Measurements from ENCODE around the gene ANXA6.
A peak's percentile ranks its signal among the peaks of the same experiment; 100 is the strongest.

Gene ANXA6

GRCh38 chr5:151080613-151081430, 76.8 kb downstream of the ANXA6 start, which contains the start of gene TNIP1:
Gene TNIP1 (minus strand): TSS chr5:151081034. CDS start chr5:151065095, 15,939 bp downstream.
- TF ChIP-seq CTCF (IDR thresholded peaks at IDR 0.05): no peak
- peak within 1 kb of the TSS; percentile 95 to 99 for H3K27ac ChIP-seq
- H3K9me3 ChIP-seq: no peaks in the 10 kb centered on the region
- no peaks in the 10 kb centered on the region for H3K27me3 ChIP-seq
- peak; percentile 89 to 97 for DNase-seq
- peaks cover 0 to 64% (median 48%) of the 10 kb centered on the region in 4 donors for H3K4me1 ChIP-seq
- no peaks in the 10 kb centered on the region for H3K36me3 ChIP-seq
- intact Hi-C loops (cut with DNase I; ENCODE audit: low total_unique reads): no loop called here
- H3K4me3 ChIP-seq: peak within 1 kb of the TSS; percentile 84 to 98

- Histone ChIP-seq H3K9me3 (no peaks in the 10 kb centered on the region), H3K27ac (peak overlapping the region; percentile 95 to 99), H3K27me3 (no peaks in the 10 kb centered on the region), H3K4me3 (peak overlapping the region; percentile 84 to 98), H3K36me3 (no peaks in the 10 kb centered on the region), H3K4me1 (peaks cover 0 to 63% (median 43%) of the 10 kb centered on the region in 4 donors)
- TF ChIP-seq CTCF (IDR thresholded peaks at IDR 0.05): no peak
- DNase-seq: no peak
- intact Hi-C loops (cut with DNase I; ENCODE audit: low total_unique reads): no loop called here
Measured at GRCh38 chr5:151079838-151080612, 77.6 kb downstream of the ANXA6 start.

- Histone ChIP-seq H3K36me3 (no peaks in the 10 kb centered on the region), H3K9me3 (no peaks in the 10 kb centered on the region), H3K27ac (no peak overlapping the region), H3K4me3 (no peak overlapping the region), H3K4me1 (peaks cover 0 to 59% (median 41%) of the 10 kb centered on the region in 4 donors), H3K27me3 (no peaks in the 10 kb centered on the region)
- intact Hi-C loops (cut with DNase I; ENCODE audit: low total_unique reads): no loop called here
- no peak for DNase-seq
- no peak for TF ChIP-seq CTCF (IDR thresholded peaks at IDR 0.05)
Measured at GRCh38 chr5:151078490-151079262, 78.9 kb downstream of the ANXA6 start.

- peaks cover 0 to 58% (median 41%) of the 10 kb centered on the region in 4 donors for H3K4me1 ChIP-seq
- H3K36me3 ChIP-seq: no peaks in the 10 kb centered on the region
- H3K9me3 ChIP-seq: no peaks in the 10 kb centered on the region
- H3K27ac ChIP-seq: no peak overlapping the region
- no peak for DNase-seq
- H3K27me3 ChIP-seq: no peaks in the 10 kb centered on the region
- no peak overlapping the region for H3K4me3 ChIP-seq
- intact Hi-C loops (cut with DNase I; ENCODE audit: low total_unique reads): no loop called here
- no peak for TF ChIP-seq CTCF (IDR thresholded peaks at IDR 0.05)
Measured at GRCh38 chr5:151077967-151078366, 79.6 kb downstream of the ANXA6 start.

GRCh38 chr5:151077419-151077818, 80.2 kb downstream of the ANXA6 start:
- H3K27ac ChIP-seq: no peak overlapping the region
- no peak for TF ChIP-seq CTCF (IDR thresholded peaks at IDR 0.05)
- peaks cover under 1 to 59% (median 44%) of the 10 kb centered on the region in 4 donors for H3K4me1 ChIP-seq
- DNase-seq: no peak
- no peaks in the 10 kb centered on the region for H3K27me3 ChIP-seq
- H3K9me3 ChIP-seq: no peaks in the 10 kb centered on the region
- no peak overlapping the region for H3K4me3 ChIP-seq
- intact Hi-C loops (cut with DNase I; ENCODE audit: low total_unique reads): no loop called here
- H3K36me3 ChIP-seq: no peaks in the 10 kb centered on the region

All from tibial artery (tissue), 4 donors.